GM18520 (cell line): ENCODE measurements around the gene TPMT.
A peak's percentile ranks its signal among the peaks of the same experiment; 100 is the strongest.
"Not testable (repeated sequence)": the region's sequence is repeated elsewhere in the genome, so short reads cannot be mapped to it uniquely, and the experiment has no call there.

Experiments used
- ATAC-seq: cut with Tn5 transposase; IDR thresholded peaks from one replicate; pipeline ENCODE4 v1.9.1; 2021; ENCODE audit not compliant: unreplicated experiment

Gene TPMT

GRCh38 chr6:18155864-18156421, 1.1 kb upstream of the TPMT start:
- peak; percentile 19 for ATAC-seq

- peak; percentile 89 for ATAC-seq
These were observed 430 bp upstream of the TPMT start, which contains the start of gene KDM1B for GRCh38 chr6:18155150-18155863. Gene KDM1B, plus strand, starts transcription at chr6:18155422. Its CDS starts 4,474 bp downstream, at chr6:18159896.

- no peak for ATAC-seq
These were observed 1.6 kb downstream of the TPMT start for GRCh38 chr6:18153311-18153703.

GRCh38 chr6:18151801-18152200, 3.1 kb downstream of the TPMT start:
- no peak for ATAC-seq

GRCh38 chr6:18151391-18151790, 3.5 kb downstream of the TPMT start:
- ATAC-seq = not testable (repeated sequence)

- ATAC-seq = no peak
These were observed 6.4 kb downstream of the TPMT start for GRCh38 chr6:18148304-18149025.

GRCh38 chr6:18147616-18148015, 7.3 kb downstream of the TPMT start:
- ATAC-seq = no peak

GRCh38 chr6:18147160-18147559, 7.7 kb downstream of the TPMT start:
- no peak for ATAC-seq

- ATAC-seq = no peak
These were observed 12.4 kb downstream of the TPMT start for GRCh38 chr6:18142591-18142861.

- no peak for ATAC-seq
These were observed 12.9 kb downstream of the TPMT start for GRCh38 chr6:18141805-18142590.

GRCh38 chr6:18139935-18140621, 14.8 kb downstream of the TPMT start:
- ATAC-seq = no peak

- ATAC-seq = no peak
These were observed 16.0 kb downstream of the TPMT start for GRCh38 chr6:18138906-18139305.

- ATAC-seq = no peak
These were observed 18.6 kb downstream of the TPMT start for GRCh38 chr6:18136260-18136659.

GRCh38 chr6:18135171-18135570, 19.7 kb downstream of the TPMT start:
- no peak for ATAC-seq

GRCh38 chr6:18132346-18132745, 22.5 kb downstream of the TPMT start:
- ATAC-seq = no peak

- no peak for ATAC-seq
These were observed 28.8 kb downstream of the TPMT start for GRCh38 chr6:18126121-18126520.

GRCh38 chr6:18122128-18123093, 32.5 kb downstream of the TPMT start, which contains the start of gene NHLRC1:
Gene NHLRC1, minus strand, starts transcription at chr6:18122677. Its CDS starts 71 bp downstream, at chr6:18122606.
- peak; percentile 97 for ATAC-seq

- no peak for ATAC-seq
These were observed 33.2 kb downstream of the TPMT start for GRCh38 chr6:18121580-18122127.

GRCh38 chr6:18119236-18119635, 35.6 kb downstream of the TPMT start:
- no peak for ATAC-seq
